Dendritic cell treated with granulocyte-macrophage colony-stimulating factor and Interleukin-4, amounts not matched to agents 40 ng/mL and 50 ng/mL, for 4 days (primary cell): ENCODE data around the gene CBLN3.

Experiments used
- H3K27ac Mint-ChIP-seq: one replicate; pipeline ENCODE4 v1.8.0; 2022; ENCODE audit warnings: mild to moderate bottlenecking, mixed read lengths
- H3K27me3 Mint-ChIP-seq: one replicate; pipeline ENCODE4 v1.8.0; 2022; ENCODE audit warnings: mild to moderate bottlenecking, mixed read lengths
- H3K36me3 Mint-ChIP-seq: one replicate; pipeline ENCODE4 v1.8.0; 2022; ENCODE audit warnings: low read depth, mixed read lengths
- H3K4me1 Mint-ChIP-seq: one replicate; pipeline ENCODE4 v1.8.0; 2022; ENCODE audit warnings: low read depth, mixed read lengths
- H3K4me3 Mint-ChIP-seq: one replicate; pipeline ENCODE4 v1.8.0; 2022; ENCODE audit warnings: mild to moderate bottlenecking, moderate library complexity, mixed read lengths
- H3K9me3 Mint-ChIP-seq: one replicate; pipeline ENCODE4 v1.8.0; 2022; ENCODE audit warnings: mixed read lengths
- intact Hi-C: fragments of 100-400 bp; cut with micrococcal nuclease; formaldehyde crosslinking; loops from one replicate; pipeline ENCODE4 v1.15.0; 2022

CBLN3 gene

GRCh38 chr14:24425704-24426103 is 3.8 kb downstream of the CBLN3 start:
- Mint-ChIP-seq H3K27ac (no peak overlapping the region), H3K4me1 (peaks cover 40% of the 10 kb centered on the region), H3K9me3 (no peaks in the 10 kb centered on the region), H3K27me3 (peaks cover 9% of the 10 kb centered on the region), H3K4me3 (no peak overlapping the region), H3K36me3 (peaks cover 11% of the 10 kb centered on the region)
- intact Hi-C loops: no loop called here

GRCh38 chr14:24422694-24423601 is 6.5 kb downstream of the CBLN3 start:
- peaks cover 19% of the 10 kb centered on the region for H3K27me3 Mint-ChIP-seq
- no peaks in the 10 kb centered on the region for H3K9me3 Mint-ChIP-seq
- intact Hi-C loops: no loop called here
- no peak overlapping the region for H3K4me3 Mint-ChIP-seq
- H3K4me1 Mint-ChIP-seq: peaks cover 21% of the 10 kb centered on the region
- H3K36me3 Mint-ChIP-seq: no peaks in the 10 kb centered on the region
- no peak overlapping the region for H3K27ac Mint-ChIP-seq

GRCh38 chr14:24422261-24422660 is 7.2 kb downstream of the CBLN3 start:
- intact Hi-C loops: no loop called here
- Mint-ChIP-seq H3K9me3 (no peaks in the 10 kb centered on the region), H3K36me3 (no peaks in the 10 kb centered on the region), H3K27me3 (peaks cover 16% of the 10 kb centered on the region), H3K4me1 (peaks cover 21% of the 10 kb centered on the region), H3K4me3 (no peak overlapping the region), H3K27ac (no peak overlapping the region)

- intact Hi-C loops: no loop called here
- no peaks in the 10 kb centered on the region for H3K9me3 Mint-ChIP-seq
- H3K27ac Mint-ChIP-seq: no peak overlapping the region
- H3K36me3 Mint-ChIP-seq: no peaks in the 10 kb centered on the region
- no peak overlapping the region for H3K4me3 Mint-ChIP-seq
- peaks cover 20% of the 10 kb centered on the region for H3K27me3 Mint-ChIP-seq
- H3K4me1 Mint-ChIP-seq: no peaks in the 10 kb centered on the region
These were observed 11.0 kb downstream of the CBLN3 start for GRCh38 chr14:24418492-24418873.

GRCh38 chr14:24417832-24418491 is 11.5 kb downstream of the CBLN3 start:
- Mint-ChIP-seq H3K4me3 (no peak overlapping the region), H3K36me3 (no peaks in the 10 kb centered on the region), H3K9me3 (no peaks in the 10 kb centered on the region), H3K27ac (no peak overlapping the region), H3K27me3 (peaks cover 20% of the 10 kb centered on the region), H3K4me1 (no peaks in the 10 kb centered on the region)
- intact Hi-C loops: no loop called here

GRCh38 chr14:24416932-24417619 is 12.4 kb downstream of the CBLN3 start:
- Mint-ChIP-seq H3K27ac (no peak overlapping the region), H3K36me3 (no peaks in the 10 kb centered on the region), H3K27me3 (peaks cover 20% of the 10 kb centered on the region), H3K9me3 (no peaks in the 10 kb centered on the region), H3K4me3 (no peak overlapping the region), H3K4me1 (no peaks in the 10 kb centered on the region)
- intact Hi-C loops: no loop called here

- intact Hi-C loops: no loop called here
- Mint-ChIP-seq H3K36me3 (no peaks in the 10 kb centered on the region), H3K9me3 (no peaks in the 10 kb centered on the region), H3K4me3 (no peak overlapping the region), H3K27me3 (peaks cover 18% of the 10 kb centered on the region), H3K27ac (no peak overlapping the region), H3K4me1 (no peaks in the 10 kb centered on the region)
These were observed 13.1 kb downstream of the CBLN3 start for GRCh38 chr14:24416254-24416931.

- H3K9me3 Mint-ChIP-seq: no peaks in the 10 kb centered on the region
- H3K27ac Mint-ChIP-seq: no peak overlapping the region
- H3K4me1 Mint-ChIP-seq: no peaks in the 10 kb centered on the region
- H3K4me3 Mint-ChIP-seq: no peak overlapping the region
- peaks cover 18% of the 10 kb centered on the region for H3K27me3 Mint-ChIP-seq
- intact Hi-C loops: no loop called here
- no peaks in the 10 kb centered on the region for H3K36me3 Mint-ChIP-seq
These were observed 13.8 kb downstream of the CBLN3 start for GRCh38 chr14:24415421-24416253.

- Mint-ChIP-seq H3K4me3 (no peak overlapping the region), H3K27ac (no peak overlapping the region), H3K27me3 (peaks cover 18% of the 10 kb centered on the region), H3K4me1 (no peaks in the 10 kb centered on the region), H3K9me3 (no peaks in the 10 kb centered on the region), H3K36me3 (no peaks in the 10 kb centered on the region)
- intact Hi-C loops: loop anchor here (5.0 kb wide), 1 partner anchor 48 kb away; the partner anchor contains the start of gene NFATC4
These were observed 14.6 kb downstream of the CBLN3 start for GRCh38 chr14:24414732-24415420.

GRCh38 chr14:24414077-24414476 is 15.4 kb downstream of the CBLN3 start:
- intact Hi-C loops: loop anchor here (5.0 kb wide), 1 partner anchor 47 kb away; the partner anchor contains the start of gene NFATC4
- Mint-ChIP-seq H3K27me3 (peaks cover 11% of the 10 kb centered on the region), H3K4me1 (no peaks in the 10 kb centered on the region), H3K27ac (no peak overlapping the region), H3K36me3 (no peaks in the 10 kb centered on the region), H3K9me3 (no peaks in the 10 kb centered on the region), H3K4me3 (no peak overlapping the region)

- H3K4me3 Mint-ChIP-seq: no peak overlapping the region
- intact Hi-C loops: loop anchor here (5.0 kb wide), 1 partner anchor 44 kb away; the partner anchor contains the start of gene NFATC4
- H3K36me3 Mint-ChIP-seq: no peaks in the 10 kb centered on the region
- no peaks in the 10 kb centered on the region for H3K9me3 Mint-ChIP-seq
- H3K27me3 Mint-ChIP-seq: peaks cover 1% of the 10 kb centered on the region
- H3K27ac Mint-ChIP-seq: no peak overlapping the region
- H3K4me1 Mint-ChIP-seq: no peaks in the 10 kb centered on the region
These were observed 17.8 kb downstream of the CBLN3 start for GRCh38 chr14:24411443-24412389.

GRCh38 chr14:24409956-24410355 is 19.5 kb downstream of the CBLN3 start:
- H3K27ac Mint-ChIP-seq: no peak overlapping the region
- H3K27me3 Mint-ChIP-seq: peaks cover 1% of the 10 kb centered on the region
- H3K9me3 Mint-ChIP-seq: no peaks in the 10 kb centered on the region
- intact Hi-C loops: loop anchor here (5.0 kb wide), 1 partner anchor 43 kb away; the partner anchor contains the start of gene NFATC4
- H3K4me1 Mint-ChIP-seq: no peaks in the 10 kb centered on the region
- H3K4me3 Mint-ChIP-seq: no peak overlapping the region
- H3K36me3 Mint-ChIP-seq: no peaks in the 10 kb centered on the region
